Lung (tissue), 12 donors: ENCODE data around the gene THADA. TPM values are rescaled to one million over a fixed set of nuclear protein-coding genes. Genes with fewer than 3 reads are reported as not detected.

Experiments
- ATAC-seq: fragments of 200-7000 bp; cut with Tn5 transposase; one replicate; pipeline ENCODE4 v1.9.1; 2020; ENCODE audit warnings: moderate number of reproducible peaks; ENCODE audit not compliant: insufficient read depth, low FRiP score
- DNase-seq, 3 donors: peaks; one replicate each; pipeline ENCODE4 v3.0.0-alpha.2; 2013 to 2017
- H3K27ac ChIP-seq, 2 donors: one replicate each; pipeline ENCODE4 v1.5.1; 2013; ENCODE audit warnings: mild to moderate bottlenecking in 2 of 2, moderate library complexity in 2 of 2, control low read depth in 1 of 2, inconsistent platforms in 1 of 2, low read depth in 1 of 2, low read length in 1 of 2
- H3K27me3 ChIP-seq, 3 donors: one replicate each; pipeline ENCODE4 v1.5.1; 2013; ENCODE audit warnings: low read length in 2 of 3; ENCODE audit not compliant: control insufficient read depth in 3 of 3, insufficient read depth in 3 of 3
- H3K36me3 ChIP-seq, 4 donors: one replicate each; pipeline ENCODE4 v1.5.1; 2013; ENCODE audit warnings: low read length in 4 of 4, mild to moderate bottlenecking in 1 of 4, moderate library complexity in 1 of 4; ENCODE audit not compliant: control insufficient read depth in 4 of 4, insufficient read depth in 4 of 4
- H3K4me1 ChIP-seq, 5 donors: one replicate each; pipeline ENCODE4 v1.5.1; 2013; ENCODE audit warnings: low read length in 5 of 5, mild to moderate bottlenecking in 2 of 5, moderate library complexity in 1 of 5; ENCODE audit not compliant: control insufficient read depth in 5 of 5, insufficient read depth in 5 of 5
- H3K4me3 ChIP-seq: one replicate; pipeline ENCODE4 v1.5.1; 2013; ENCODE audit warnings: mild to moderate bottlenecking, control low read depth, moderate library complexity
- H3K9ac ChIP-seq, 2 donors: one replicate each; pipeline ENCODE4 v1.5.1; 2013; ENCODE audit warnings: low read length in 2 of 2, control low read depth in 1 of 2; ENCODE audit not compliant: insufficient read depth in 1 of 2
- H3K9me3 ChIP-seq, 4 donors: one replicate each; pipeline ENCODE4 v1.5.1; 2013; ENCODE audit warnings: low read length in 3 of 4, mild to moderate bottlenecking in 1 of 4, moderate library complexity in 1 of 4; ENCODE audit not compliant: control insufficient read depth in 4 of 4, insufficient read depth in 3 of 4
- WGBS, 2 donors: extraction: QIAGEN DNeasy Blood & Tissue Kit; methylation state at CpG; one replicate each; pipeline ENCODE4 v1.1.7; 2013; 5-methylcytosine and 5-hydroxymethylcytosine counted together
- polyA plus RNA-seq, 2 donors: library from polyadenylated mRNA; stranded (reverse); fragments of 200-250 nt; gene quantifications; one replicate each; pipeline ENCODE4 v1.2.1, GENCODE V29; 2013
- total RNA-seq, 2 donors: library from RNA; depleted of rRNA in 1 of 2; stranded (reverse); fragments of >200 nt in 1 of 2; gene quantifications; one replicate each; pipeline ENCODE4 v1.2.1, GENCODE V29; 2014 to 2021
- TF ChIP-seq, protein P1 (sequence below): IDR thresholded peaks from 2 replicates; pipeline ENCODE4 v1.5.1; 2012; ENCODE audit warnings: mild to moderate bottlenecking; ENCODE audit errors: control extremely low read depth, extremely low read depth
- donor health status: control.
- donor health status: control.
- donor health status: Bipolar disorder and iron deficiency.
- donor health status: healthy.
- donor health status: DM: yes; HTN: yes; CAD: no.

Gene THADA
- total and polyA plus RNA-seq, 4 donors: 11.3 to 72.5 (median 25.2) TPM

DNA sequence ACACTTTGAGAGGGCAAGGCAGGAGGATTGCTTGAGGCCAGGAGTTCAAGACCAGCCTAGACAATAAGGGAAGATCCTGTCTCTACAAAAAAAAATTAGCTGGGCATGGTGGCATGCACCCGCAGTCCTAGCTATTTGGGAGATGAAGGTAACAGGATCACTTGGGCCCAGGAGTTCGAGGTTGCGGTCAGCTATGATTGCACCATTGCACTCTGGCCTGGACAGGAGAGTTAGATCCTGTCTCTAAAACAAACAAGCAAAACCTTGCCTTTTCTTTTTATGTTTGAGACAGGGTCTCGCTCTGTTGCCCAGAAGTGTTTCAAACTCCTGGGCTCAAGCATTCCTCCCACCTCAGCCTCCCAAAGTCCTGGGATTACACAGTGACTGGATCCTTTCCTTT, 14.5 kb upstream of the THADA start:
- no peak overlapping the region for H3K27ac ChIP-seq
- peaks cover 0 to 26% (median 0%) of the 10 kb centered on the region in 5 donors for H3K4me1 ChIP-seq
- no peak overlapping the region for H3K9ac ChIP-seq
- no peaks in the 10 kb centered on the region for H3K27me3 ChIP-seq
- no peak for DNase-seq
- ATAC-seq: no peak
- WGBS, 2 donors: 89 to 94% methylated on average over 4 of the region's 4 CpGs
- no peak overlapping the region for H3K4me3 ChIP-seq
- TF ChIP-seq, protein P1, sequence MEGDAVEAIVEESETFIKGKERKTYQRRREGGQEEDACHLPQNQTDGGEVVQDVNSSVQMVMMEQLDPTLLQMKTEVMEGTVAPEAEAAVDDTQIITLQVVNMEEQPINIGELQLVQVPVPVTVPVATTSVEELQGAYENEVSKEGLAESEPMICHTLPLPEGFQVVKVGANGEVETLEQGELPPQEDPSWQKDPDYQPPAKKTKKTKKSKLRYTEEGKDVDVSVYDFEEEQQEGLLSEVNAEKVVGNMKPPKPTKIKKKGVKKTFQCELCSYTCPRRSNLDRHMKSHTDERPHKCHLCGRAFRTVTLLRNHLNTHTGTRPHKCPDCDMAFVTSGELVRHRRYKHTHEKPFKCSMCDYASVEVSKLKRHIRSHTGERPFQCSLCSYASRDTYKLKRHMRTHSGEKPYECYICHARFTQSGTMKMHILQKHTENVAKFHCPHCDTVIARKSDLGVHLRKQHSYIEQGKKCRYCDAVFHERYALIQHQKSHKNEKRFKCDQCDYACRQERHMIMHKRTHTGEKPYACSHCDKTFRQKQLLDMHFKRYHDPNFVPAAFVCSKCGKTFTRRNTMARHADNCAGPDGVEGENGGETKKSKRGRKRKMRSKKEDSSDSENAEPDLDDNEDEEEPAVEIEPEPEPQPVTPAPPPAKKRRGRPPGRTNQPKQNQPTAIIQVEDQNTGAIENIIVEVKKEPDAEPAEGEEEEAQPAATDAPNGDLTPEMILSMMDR: no peak
- H3K9me3 ChIP-seq: no peaks in the 10 kb centered on the region
- H3K36me3 ChIP-seq: no peaks in the 10 kb centered on the region

DNA sequence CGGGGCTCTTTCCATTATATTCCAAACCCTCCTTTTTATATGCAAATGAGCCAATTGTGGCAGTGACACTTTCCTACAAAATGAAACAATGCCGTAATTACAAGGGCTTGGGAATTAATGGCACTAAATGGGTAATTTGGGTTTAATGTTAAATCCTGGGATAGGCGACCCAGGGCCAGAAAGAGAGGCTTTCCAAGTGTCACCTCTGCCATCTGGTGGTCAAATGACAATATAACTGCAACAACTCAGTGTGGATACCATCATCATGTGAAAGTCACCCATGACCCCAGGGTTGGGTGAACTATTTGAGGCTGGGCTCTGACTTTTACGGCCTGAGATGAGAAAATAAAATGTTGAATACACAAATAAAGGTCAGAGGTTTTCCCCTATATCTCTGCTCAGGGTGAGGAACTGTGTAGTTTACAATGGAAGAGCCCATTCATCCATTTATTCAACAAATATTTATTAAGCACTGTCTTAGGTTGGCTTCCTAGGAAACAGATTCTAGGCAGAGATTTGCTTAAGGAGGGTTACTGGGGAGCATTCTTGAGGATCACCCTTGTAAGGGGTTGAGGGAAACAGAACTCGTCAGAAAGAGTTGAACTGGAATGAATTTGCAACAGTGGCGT, 13.6 kb upstream of the THADA start:
- peak; percentile 36 to 76 (median 69) for DNase-seq
- TF ChIP-seq, protein P1: no peak
- peak; percentile 67 for ATAC-seq
- H3K4me1 ChIP-seq: peaks cover 0 to 26% (median 0%) of the 10 kb centered on the region in 5 donors
- no peak overlapping the region for H3K9ac ChIP-seq
- no peaks in the 10 kb centered on the region for H3K36me3 ChIP-seq
- no peak overlapping the region for H3K27ac ChIP-seq
- no peaks in the 10 kb centered on the region for H3K9me3 ChIP-seq
- H3K27me3 ChIP-seq: no peaks in the 10 kb centered on the region
- 46 to 53% methylated on average over 6 of the region's 6 CpGs for WGBS, 2 donors
- H3K4me3 ChIP-seq: no peak overlapping the region

DNA sequence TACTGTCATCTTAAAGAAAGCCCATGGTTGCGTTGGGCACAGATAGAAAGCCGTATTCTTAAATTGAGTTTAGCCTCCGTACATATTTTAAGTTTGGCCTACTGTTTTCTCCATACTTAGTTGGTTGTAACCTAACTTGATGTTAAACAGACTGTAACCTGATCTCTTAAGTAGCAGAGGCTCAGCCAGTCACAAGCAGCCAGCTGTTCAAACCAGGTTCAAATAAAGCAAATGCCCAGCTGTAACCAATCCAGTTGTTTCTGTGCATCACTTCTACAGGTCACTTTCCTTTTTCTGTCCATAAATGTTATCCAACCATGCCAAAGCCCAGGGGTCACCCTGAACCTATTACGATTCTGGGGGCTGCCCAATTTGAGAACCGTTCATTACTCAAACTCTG, 10.0 kb upstream of the THADA start:
- Histone ChIP-seq H3K9ac (no peak overlapping the region), H3K9me3 (no peaks in the 10 kb centered on the region), H3K27me3 (no peaks in the 10 kb centered on the region), H3K4me1 (peaks cover 0 to 6% (median 0%) of the 10 kb centered on the region in 5 donors), H3K4me3 (no peak overlapping the region), H3K27ac (no peak overlapping the region), H3K36me3 (no peaks in the 10 kb centered on the region)
- TF ChIP-seq, protein P1: no peak
- DNase-seq: peak in 1 of 3 donors; percentile 28
- 87 to 92% methylated on average over 5 of the region's 5 CpGs for WGBS, 2 donors
- no peak for ATAC-seq
